ENCODE data around the gene CH25H.
A peak's percentile ranks its signal among the peaks of the same experiment; 100 is the strongest.
"Not testable (repeated sequence)": the region's sequence is repeated elsewhere in the genome, so short reads cannot be mapped to it uniquely, and the experiment has no call there.

CH25H gene

DNA sequence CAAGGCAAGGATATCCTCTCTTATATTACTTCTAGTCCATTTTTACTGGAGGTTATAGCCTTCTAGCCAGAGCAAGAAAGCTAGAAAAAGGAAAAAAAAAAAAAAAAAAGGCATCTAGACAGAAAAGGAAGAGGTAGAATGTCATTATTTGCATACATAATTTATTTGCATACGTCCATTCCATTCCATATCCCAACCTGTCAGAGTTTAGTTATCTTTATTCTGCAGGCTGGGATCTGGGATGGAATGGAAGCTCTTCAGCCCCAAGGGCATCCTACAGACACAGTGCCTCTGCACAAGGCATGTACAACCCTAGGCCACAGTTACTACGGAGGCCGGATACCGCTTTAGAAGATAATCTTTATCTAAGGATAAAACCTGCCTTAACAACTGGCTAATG is 9.6 kb downstream of the CH25H start:
- DNase-seq (ENCODE audit: low read depth): no peak

DNA sequence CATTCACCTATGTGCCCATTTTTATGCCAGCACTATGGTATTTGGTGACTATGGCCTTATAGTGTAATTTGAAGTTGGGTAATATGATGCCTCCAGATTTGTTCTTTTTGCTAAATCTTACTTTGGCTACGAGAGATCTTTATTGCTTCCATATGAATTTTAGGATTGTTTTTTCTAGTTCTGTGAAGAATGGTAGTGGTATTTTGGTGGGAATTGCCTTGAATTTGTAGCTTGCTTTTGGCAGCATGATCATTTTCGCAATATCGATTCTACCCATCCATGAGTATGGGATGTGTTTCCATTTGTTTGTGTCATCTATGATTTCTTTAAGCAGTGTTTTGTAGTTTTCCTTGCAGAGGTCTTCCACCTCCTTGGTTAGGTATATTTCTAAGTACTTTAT is 15.8 kb downstream of the CH25H start:
- DNase-seq (ENCODE audit: low read depth): not testable (repeated sequence)

DNA sequence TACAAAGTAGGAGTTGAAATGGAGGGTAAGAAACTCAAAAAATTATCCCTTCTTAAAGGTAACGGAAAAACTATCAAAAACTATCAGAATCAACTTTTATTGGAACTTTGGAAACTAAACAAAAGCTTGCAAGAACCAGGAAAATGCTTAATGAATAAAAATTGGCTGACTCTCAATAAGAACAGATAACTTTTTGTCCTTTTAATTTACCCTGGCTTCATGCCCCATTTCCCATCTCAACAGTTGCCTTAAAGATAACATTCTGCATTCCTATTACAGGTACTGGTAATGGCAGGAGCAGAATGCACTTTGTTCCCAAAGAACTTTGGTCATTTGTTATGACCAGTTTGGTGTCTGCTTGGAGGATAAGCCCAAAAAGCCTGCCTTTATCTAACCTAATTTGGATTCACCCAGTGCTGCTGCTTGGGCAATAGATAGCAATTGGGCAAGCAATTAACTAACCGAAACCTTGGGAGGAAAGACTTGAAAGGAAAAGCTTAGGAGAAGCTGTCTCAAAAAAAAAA is 17.8 kb downstream of the CH25H start:
- no peak for DNase-seq (ENCODE audit: low read depth)

DNA sequence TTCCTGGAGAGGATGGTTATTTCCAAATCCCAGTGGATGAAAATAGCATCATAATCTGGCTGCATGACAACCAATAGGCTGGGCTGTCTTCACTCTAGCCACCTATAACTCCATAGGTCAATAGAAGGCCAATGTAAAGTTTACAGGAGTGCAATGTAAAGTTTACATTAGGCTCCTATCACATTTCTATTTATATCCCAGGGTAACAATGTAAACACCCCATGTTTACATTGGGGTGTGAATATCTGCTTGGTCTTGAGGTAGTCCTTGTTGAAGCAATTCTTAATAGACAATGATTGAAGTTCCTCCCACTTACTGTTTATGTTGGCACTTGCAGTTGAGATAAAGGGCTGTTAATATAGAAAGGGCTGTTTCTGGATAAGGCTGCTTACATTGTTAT is 21.5 kb downstream of the CH25H start:
- DNase-seq (ENCODE audit: low read depth): no peak

GRCh38 chr10:89184638-89185037 is 22.5 kb downstream of the CH25H start:
- no peak for DNase-seq (ENCODE audit: low read depth)

- DNase-seq (ENCODE audit: low read depth): no peak
Observed at GRCh38 chr10:89183571-89183970, 23.5 kb downstream of the CH25H start.

DNA sequence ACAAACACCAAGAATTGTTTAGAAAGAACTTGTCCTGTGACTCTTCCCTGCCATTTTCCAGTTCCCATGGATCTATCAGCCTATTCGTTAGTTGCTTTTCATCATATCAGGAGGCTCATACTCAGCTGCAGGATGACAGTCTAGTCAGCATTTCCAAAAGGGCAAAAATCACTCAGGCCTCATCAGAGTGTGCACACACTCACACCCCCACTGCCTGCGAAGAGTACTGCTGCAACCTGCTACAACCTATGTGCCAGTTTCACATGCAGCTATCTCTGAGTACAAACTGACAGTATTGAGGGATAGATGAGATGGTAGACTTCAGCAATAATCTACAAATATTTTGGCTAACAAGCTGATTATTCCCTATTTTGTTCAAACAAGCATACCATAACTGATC is 24.2 kb downstream of the CH25H start:
- DNase-seq (ENCODE audit: low read depth): no peak

DNA sequence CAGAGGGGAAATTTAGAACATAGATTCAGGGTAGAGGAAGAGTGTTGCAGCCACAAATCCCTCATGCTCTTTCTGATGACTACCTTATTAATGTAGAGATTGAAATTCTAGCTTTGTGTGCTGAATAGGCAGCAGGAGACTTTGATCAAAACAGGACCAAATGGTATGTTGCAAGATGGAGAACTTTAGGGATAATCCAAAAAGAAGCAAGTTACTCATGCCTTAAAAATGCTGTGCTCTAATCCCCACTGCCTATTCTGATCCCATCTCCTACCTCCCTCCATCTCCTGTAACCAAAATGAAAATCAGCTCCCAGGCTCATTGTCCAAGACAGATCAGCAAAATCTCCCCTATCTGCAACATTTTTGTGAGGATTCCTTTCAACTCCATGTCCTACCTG is 31.3 kb downstream of the CH25H start:
- no peak for DNase-seq (ENCODE audit: low read depth)

GRCh38 chr10:89173075-89173474 is 34.0 kb downstream of the CH25H start:
- no peak for DNase-seq (ENCODE audit: low read depth)

GRCh38 chr10:89171996-89172395 is 35.1 kb downstream of the CH25H start:
- no peak for DNase-seq (ENCODE audit: low read depth)

GRCh38 chr10:89171263-89171872 is 35.7 kb downstream of the CH25H start:
- DNase-seq (ENCODE audit: low read depth): no peak

GRCh38 chr10:89168354-89168900 is 38.7 kb downstream of the CH25H start:
- DNase-seq (ENCODE audit: low read depth): not testable (repeated sequence)

GRCh38 chr10:89167915-89168314 is 39.2 kb downstream of the CH25H start:
- no peak for DNase-seq (ENCODE audit: low read depth)

- no peak for DNase-seq (ENCODE audit: low read depth)
Observed at GRCh38 chr10:89165923-89166322, 41.2 kb downstream of the CH25H start.

GRCh38 chr10:89164920-89165319 is 42.2 kb downstream of the CH25H start:
- DNase-seq (ENCODE audit: low read depth): no peak

DNA sequence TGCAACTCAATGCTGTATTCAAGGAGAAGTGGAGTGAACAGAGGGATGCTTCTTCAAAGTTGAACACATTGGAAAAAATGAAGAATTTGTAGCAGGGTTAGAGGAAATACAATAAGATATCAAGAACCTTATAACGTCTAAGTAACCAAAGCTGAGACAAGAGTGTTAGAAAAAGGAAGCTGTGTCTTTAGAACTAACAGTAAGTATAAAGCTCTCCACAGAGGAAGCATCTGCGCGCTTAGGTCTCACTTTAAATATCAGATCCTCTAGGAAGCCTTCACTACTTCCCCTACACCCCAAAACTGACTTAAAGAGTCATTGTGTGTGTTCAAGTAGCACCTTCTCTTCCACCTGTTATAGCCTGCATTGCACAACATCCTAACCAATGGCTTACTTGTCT is 43.0 kb downstream of the CH25H start:
- no peak for DNase-seq (ENCODE audit: low read depth)

GRCh38 chr10:89163265-89163995 is 43.7 kb downstream of the CH25H start:
- peak; percentile 2 for DNase-seq (ENCODE audit: low read depth)

DNA sequence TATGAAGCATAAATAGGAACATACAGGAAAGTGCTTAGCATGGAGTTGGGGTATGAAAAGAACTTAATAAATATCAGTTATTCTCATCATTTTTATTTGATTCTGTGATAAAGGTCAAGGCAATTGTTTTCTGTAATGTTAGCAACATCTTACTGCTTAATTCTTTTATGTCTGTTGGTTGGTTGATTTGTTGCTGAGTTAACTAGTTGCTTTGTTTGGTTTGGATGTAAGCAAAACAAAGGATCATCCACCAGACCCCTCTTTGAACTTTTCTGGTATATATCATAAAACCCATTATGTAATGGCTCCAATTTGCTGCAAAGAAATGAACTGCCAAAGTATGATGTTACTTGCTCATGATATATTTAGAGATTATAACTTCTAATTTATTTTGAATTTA is 44.5 kb downstream of the CH25H start:
- DNase-seq (ENCODE audit: low read depth): no peak

GRCh38 chr10:89160339-89160738 is 46.8 kb downstream of the CH25H start:
- DNase-seq (ENCODE audit: low read depth): no peak

- DNase-seq (ENCODE audit: low read depth): no peak
Observed at GRCh38 chr10:89159761-89160160, 47.4 kb downstream of the CH25H start.

GRCh38 chr10:89159316-89159715 is 47.8 kb downstream of the CH25H start:
- DNase-seq (ENCODE audit: low read depth): no peak

DNA sequence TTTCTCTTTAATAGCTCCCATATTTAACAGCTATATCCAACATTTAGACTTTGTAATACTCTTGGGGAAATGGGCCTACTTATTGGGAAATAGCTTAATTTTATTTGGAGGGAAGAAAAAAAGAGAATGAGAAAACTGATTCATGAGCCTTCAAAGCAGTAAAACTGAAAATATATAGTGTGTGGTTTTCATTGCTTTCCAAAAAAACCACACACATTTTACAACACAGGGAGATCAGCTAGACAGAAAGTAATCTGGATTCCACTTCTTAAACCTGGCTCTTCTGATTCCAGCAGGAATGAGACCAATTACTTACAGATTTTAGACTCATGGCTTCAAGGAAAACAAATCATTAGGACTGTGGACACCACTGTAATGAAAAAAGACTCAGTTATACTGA is 48.7 kb downstream of the CH25H start:
- no peak for DNase-seq (ENCODE audit: low read depth)

GRCh38 chr10:89156161-89156835 is 50.8 kb downstream of the CH25H start:
- no peak for DNase-seq (ENCODE audit: low read depth)
